GM18498 (cell line): ENCODE data around the gene MPST.

Experiments used
- ATAC-seq: cut with Tn5 transposase; IDR thresholded peaks from one replicate; pipeline ENCODE4 v1.9.1; 2021; ENCODE audit warnings: mild to moderate bottlenecking, moderate library complexity; ENCODE audit not compliant: unreplicated experiment

The MPST gene

GRCh38 chr22:37043828-37044538 is 24.4 kb downstream of the MPST start:
- ATAC-seq = no peak

DNA sequence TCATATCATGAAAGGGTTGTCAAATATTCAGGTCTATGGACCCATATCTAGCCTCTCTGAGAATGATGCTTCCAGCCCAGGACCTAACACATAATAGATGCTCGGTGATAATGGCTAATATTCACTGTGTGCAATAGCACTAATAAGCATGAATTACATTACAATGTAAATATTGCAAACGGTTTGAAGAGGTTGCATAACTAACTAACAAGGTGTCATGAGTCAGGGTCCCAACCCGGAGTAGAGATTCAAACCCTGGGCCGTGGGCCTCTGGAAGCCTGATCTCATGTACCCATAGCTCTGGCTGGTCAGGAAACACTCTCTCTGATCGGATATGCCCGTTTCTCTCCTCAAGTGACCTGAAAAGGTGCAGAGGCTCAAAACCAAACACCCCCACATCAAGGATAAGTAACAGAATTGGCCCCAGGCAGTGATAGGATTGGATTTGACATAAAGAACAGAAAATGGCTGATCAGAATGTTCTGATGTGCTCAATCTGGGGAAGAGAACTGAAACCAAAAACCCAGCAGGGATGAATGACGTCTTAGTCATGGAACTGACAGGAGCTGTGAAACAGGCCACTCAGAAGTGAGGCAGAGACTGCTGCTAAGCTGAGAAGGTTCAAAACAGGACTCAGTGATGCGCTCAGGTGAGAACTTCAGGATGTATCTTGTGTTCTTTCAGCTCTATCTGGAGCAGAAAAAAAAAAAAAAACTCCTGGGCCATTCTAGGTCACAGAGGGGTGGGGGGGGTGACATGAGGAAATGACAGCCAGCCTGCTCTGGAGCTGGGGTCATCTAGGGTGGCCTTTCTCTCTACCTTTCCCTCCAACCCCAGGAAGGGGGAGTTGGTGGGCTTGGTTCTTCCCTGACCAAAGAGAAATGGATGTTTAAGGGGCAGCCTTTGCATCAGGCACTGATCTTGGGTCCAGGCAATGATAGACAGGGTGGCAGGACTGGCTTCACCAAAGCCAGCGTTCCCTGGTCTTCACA is 25.4 kb downstream of the MPST start:
- ATAC-seq = no peak

DNA sequence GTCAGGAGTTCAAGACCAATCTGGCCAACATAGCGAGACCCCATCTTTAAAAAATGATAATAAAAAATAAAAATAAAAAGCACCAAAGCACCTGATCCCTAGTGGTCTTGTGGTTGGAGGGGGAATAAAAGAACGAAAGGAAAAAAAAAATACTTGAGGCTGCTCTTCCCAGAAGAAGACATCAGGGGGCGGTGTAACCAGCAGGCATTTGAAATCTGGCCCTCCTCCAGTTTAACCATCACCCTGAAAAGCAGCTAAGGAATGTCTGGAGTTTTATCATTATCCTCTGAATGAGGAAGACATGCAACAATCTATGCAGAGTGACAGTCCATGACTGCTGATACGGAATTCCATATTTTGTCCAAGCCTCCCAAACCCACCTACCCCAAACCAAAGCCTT is 26.4 kb downstream of the MPST start:
- ATAC-seq = no peak

DNA sequence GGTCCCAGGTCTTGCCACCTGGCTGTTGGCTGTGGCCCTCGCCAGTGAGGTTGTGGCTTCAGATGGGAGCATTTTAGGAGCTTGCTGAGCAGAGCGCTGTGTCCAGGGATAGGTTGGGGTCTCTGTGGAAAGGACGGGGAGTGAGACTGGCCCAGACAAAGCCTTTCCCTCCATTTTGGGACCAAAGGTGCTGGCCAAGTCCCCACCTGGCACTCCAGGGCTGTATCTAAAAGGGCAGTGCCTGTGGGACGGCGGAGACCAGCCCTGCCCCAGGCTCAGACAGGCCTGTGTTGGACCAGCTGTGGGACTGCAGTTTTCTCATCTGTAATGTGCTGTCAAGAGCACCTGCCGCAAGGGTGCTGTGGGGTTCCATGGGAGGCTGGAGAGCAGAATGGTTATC is 27.0 kb downstream of the MPST start:
- ATAC-seq = no peak

DNA sequence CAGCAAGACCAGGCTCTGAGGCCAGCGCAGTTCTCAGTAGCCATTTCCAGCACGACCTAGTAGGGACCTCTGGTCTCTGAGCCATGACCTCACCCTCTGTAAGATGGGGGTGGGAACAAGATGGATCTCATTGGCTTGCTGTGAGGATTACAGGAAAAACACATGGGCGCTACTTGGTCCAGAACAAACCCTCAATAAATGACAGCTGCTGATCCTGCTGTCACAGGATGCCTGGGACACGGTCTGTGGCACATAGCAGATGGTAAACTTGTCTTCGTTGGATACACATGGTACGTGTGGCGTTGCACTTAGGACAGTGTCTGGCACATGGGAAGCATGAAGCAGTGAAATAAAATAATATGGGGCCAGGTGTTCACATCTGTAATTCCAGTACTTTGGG is 27.5 kb downstream of the MPST start:
- ATAC-seq = no peak

GRCh38 chr22:37048133-37048532 is 28.6 kb downstream of the MPST start:
- ATAC-seq = no peak

GRCh38 chr22:37049224-37049623 is 29.7 kb downstream of the MPST start:
- no peak for ATAC-seq

DNA sequence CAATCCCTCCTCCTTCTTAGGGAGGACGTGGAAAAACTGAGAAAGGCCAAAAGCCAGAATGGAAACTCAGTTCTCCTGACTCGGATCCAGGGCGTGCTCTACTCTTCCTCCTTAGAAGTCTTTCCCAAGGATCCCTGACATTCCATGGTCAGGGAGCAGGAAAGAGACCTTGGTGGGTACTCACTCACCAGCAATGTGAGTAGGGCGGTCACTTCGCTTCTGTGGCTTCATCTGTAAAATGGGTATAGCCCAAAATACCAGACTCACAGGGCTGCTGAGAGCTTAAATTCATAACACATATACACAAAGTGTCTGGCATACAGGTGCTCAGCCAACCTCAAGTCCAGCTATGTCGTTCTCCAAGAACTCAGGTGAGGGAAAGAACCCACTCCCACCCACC is 31.4 kb downstream of the MPST start:
- ATAC-seq = no peak

DNA sequence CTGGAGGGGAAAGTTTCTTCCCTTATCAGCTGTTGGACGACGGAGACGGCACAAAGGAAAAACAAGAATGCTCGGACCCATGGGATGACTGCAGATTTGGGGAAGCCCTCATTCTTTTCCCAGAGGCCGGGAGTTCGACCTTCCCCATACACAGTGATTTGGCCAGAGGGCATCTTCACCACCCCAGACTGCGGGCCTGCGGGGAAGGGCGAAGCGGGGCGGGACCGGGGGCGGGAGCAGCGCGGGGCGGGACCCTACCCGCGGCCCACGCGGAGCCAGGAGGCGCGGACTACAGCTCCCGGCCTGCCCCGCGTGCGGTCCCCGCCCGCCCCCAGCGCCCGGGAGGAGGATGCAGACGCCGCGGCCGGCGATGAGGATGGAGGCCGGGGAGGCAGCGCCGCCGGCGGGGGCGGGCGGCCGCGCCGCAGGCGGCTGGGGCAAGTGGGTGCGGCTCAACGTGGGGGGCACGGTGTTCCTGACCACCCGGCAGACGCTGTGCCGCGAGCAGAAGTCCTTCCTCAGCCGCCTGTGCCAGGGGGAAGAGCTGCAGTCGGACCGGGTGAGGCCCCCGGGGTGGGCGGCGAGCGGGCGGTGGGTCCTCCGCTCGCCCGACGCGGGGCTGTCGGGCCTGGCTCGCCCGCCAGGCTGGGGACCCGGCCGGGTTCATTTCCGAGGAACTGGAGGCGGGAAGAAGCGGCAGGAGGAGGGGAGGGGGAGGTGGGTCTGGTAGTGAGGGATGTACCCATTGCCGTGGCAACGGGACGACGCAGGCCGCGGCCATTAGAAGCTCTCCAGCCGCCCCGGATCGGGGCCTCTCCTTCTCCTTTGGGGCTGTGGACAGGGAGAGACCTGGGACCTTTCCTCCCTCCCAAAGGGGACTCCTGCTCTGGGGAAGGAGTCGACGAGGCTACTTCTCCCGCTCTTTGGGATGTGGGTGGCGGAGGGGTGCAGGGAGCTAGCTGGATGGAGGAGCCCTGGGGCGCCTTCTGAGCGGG is 32.1 kb downstream of the MPST start, which contains the start of gene KCTD17:
TSS of gene KCTD17 (plus strand) at position 352 of the 995 bp plus-strand sequence. CDS start at position 371, 19 bp downstream.
- peak; percentile 91 for ATAC-seq

DNA sequence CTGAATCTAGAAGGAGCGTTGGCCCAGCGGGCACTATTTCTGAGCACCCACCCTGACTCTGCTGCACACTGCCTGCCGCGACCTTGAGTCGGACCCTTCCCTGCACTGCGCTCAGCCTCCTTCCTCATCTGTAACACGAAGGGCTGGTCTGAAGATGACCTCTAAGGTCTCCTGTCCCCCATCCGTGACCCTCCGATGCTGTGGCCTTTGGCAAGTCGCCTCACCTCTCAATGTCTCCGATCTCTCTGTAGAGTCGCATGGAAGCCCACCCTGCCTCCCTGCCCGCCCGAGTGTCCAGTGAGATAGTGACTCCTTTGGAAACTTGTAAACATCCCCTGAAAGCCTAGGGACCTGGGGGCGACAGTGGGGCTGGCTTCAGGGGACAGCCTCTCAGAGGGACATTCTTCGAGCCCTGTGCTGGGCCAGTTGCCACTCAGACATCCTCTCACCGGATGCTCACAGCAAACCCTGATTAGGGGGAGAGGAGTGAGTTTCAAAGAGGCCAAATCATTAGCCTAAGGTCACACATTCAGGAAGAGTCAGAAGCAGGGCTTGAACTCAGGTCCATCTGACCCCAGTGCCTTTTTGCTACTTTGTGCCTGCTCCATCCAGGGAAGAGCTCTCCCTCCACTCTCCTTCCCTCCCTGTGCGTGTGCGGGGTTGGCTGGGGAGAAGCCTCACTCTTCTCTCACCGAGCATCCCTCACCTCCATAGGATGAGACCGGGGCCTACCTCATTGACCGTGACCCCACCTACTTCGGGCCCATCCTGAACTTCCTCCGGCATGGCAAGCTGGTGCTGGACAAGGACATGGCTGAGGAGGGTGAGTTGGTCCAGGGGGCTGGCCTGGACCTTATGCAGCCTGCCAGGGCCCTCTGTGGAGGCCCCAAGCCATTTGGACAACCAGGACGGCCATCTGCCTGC is 33.1 kb downstream of the MPST start:
- ATAC-seq = no peak

DNA sequence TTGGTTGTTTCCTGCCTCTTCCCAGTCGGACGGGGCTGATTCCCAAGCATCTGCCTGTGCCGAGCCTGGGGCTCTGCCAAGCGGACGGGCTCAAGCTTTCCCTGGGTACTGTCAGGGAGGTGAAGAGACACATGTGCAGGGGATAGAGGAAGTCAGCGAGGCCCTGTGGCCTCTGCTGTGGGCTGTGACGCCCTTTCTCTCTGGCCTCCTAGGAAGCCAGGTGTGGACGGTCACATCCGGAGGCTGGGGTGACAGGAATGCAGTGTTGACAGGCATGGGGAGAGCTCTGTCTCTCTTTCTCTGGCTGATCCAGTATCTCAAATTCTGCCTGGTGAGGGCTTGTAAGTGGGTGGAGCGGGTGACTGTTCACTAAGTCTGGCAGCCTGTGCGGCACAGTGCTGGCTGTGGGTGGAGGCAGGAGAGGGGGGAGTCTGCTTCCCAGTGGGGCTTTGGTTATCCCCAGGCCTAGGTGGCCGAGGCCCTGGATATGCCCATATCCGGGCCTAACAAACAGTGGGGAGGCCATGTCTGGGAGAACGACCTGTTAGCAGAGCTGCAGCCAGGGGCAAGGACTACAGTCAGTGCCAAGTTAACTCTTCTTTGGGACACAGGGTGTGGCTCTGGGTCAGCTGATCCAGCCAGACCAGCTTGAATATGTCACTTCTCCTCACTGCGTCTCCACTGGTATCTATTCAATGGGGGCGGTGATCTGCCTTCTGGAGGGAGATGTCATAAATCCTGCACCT is 33.9 kb downstream of the MPST start:
- no peak for ATAC-seq

DNA sequence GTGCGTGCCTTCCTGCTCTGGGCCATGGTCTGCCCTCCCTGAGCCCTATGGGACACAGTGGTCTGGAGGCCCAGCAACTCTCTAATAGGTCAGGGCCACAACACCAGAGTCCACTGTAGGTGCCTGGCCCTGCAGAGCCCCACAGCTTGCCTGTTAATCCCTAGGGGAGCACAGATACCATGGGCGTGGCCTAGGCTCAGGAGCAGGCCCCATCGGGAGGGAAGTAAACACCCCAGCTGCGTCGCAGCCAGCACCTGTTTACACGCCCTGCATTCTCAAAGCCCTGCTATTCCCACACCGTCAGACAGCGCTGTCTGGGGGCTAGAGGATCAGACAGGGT is 34.5 kb downstream of the MPST start:
- no peak for ATAC-seq

DNA sequence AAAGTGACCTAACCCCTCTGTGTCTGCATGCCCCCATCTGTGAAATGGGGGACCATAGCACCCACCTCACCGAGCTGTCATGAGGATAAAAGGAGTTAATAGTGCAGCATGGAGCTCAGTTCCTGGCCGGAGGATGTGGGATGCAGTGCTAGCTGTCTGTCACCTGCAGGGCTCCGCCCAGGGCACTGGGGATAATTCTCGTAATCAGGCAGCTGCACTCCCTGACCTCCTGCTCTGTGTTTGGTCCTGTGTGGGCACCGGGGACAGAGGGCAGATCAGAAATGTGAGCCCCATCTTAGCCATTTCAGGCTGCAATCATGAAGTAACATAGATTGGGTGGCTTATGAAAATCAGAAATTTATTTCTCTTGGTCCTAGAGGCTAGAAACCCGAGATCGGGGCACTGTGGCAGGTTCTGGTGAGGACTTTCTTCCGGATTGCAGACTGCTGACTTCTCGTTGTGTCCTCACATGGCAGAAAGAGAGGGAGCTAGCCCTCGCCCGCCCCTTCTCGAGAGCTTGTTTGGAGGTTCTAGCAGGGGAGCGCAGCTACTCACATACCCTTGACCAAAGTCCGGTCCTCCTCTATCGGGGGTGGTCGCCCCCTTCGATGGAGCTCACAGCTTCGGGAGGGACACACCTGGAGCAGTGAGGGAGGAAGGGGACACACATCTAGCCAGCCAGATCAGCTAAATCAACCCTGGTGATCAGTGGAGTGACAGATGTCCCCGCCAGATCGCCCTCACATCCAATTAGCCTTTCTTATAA is 35.2 kb downstream of the MPST start:
- ATAC-seq = no peak

- ATAC-seq = no peak
Measured at GRCh38 chr22:37056246-37056645, 36.7 kb downstream of the MPST start.

DNA sequence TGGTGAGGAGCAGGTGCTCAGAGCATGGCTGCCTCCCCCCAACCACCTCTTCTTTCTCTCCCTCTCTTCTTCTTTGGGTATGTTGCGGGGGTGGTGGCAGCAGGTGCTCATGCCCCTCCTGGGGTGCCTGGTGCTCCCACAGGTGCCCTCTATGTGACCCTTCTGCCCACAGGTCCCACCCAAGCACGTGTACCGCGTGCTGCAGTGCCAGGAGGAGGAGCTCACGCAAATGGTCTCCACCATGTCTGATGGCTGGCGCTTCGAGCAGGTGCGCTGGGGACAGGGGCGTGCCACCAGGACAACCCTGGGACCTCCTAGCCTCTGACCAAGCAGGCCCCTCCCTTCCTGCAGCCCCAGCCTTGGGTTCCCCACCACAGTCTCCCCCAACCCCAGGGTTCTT is 37.7 kb downstream of the MPST start:
- no peak for ATAC-seq

DNA sequence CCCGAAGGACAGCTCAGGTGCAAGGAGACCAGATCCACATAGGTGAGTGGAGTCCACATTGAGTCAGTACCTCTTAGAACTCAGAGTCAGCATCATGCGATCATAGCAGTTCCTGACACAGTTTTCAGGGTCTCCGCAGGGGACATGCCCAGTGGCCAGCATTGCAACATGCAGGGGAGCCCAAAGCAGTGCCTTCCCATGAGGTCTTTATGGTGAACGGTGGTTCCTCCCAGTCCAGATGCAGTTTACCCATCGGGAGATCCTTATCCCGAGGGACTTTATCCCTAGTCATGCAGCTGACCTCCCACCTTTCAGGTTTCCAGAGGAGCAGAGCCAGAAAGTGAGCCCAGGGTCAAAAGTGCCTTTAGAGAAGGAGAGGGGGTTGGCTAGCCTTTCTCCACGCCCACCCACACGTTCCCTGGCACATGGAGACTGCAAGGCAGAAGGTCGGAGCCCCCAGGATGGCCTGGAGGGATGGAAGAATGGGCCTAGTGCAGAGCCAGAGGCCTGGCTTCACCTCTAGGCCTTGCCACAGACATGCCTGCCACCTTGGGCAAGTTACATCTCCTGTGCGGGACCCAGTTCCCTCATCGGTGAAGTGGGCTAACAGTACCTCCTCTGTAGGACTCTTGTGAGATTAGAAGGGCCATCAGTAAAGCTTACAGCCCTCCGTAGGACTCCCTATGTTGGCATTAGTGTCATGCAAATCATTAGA is 38.4 kb downstream of the MPST start:
- ATAC-seq = no peak

- no peak for ATAC-seq
Measured at GRCh38 chr22:37058917-37059701, 39.6 kb downstream of the MPST start.
